Gastrocnemius medialis (tissue), 4 donors: ENCODE results near the gene NLRC5.

Experiments used
- POLR2A ChIP-seq, 2 donors: fragments of 450-650 bp; IDR thresholded peaks; one replicate each; pipeline ENCODE4 v1.6.1; 2017; ENCODE audit warnings: antibody characterized with exemption in 2 of 2, mild to moderate bottlenecking in 2 of 2, moderate library complexity in 2 of 2
- TF ChIP-seq, protein P1 (sequence below), 5 experiments: fragments of 450-650 bp in 3 of 5; fragments of 200-600 bp in 2 of 5; sonication (generic) in 2 of 5; IDR thresholded peaks in 4 of 5; conservative IDR thresholded peaks in 1 of 5; 1 replicate in 4 of 5; 2 replicates in 1 of 5; pipeline ENCODE4 v1.5.1; 2016 to 2019; ENCODE audit warnings: antibody characterized with exemption in 5 of 5, mild to moderate bottlenecking in 3 of 5, moderate library complexity in 3 of 5

DNA sequence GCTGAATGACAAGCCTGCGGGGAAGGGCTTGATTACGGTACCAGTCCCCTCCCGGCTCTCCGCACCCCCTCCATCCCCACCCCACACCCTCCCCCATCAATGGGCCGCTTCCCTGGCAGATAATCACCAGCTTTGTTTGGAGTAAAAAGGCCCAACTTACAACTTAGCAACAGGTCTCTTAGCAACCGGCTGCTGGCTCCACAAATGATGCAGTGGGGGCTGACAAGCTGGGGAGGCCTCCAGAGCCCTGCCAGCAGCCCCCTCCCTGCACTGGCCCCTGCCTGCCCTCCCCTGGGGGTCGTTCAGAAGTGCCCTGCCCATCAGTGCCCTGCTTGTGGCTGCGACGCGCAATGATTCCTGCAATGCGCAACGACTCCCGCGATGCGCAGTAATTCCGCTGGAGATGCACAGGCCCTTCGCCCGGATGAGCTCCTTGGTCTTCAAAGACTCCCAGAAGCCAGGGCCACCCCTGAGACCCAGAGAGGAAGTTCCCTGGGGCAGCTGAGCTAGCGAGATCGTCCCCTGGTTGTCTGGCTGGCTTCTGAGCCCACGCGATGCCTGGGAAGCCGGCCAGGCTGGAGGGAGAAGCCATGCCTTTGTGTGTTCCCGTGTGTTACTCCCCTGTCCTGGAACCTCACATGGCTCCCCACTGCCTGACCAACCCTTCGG is 126.3 kb downstream of the NLRC5 start:
- TF ChIP-seq POLR2A (IDR thresholded peaks at IDR 0.05): no peak
- TF ChIP-seq, protein P1, sequence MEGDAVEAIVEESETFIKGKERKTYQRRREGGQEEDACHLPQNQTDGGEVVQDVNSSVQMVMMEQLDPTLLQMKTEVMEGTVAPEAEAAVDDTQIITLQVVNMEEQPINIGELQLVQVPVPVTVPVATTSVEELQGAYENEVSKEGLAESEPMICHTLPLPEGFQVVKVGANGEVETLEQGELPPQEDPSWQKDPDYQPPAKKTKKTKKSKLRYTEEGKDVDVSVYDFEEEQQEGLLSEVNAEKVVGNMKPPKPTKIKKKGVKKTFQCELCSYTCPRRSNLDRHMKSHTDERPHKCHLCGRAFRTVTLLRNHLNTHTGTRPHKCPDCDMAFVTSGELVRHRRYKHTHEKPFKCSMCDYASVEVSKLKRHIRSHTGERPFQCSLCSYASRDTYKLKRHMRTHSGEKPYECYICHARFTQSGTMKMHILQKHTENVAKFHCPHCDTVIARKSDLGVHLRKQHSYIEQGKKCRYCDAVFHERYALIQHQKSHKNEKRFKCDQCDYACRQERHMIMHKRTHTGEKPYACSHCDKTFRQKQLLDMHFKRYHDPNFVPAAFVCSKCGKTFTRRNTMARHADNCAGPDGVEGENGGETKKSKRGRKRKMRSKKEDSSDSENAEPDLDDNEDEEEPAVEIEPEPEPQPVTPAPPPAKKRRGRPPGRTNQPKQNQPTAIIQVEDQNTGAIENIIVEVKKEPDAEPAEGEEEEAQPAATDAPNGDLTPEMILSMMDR (IDR thresholded peaks at IDR 0.05 in 4 of 5, conservative IDR thresholded peaks at IDR 0.05 in 1 of 5): no peak
